Hepatocyte (in vitro differentiated cells): Measurements from ENCODE around the gene MX1. TPM values are rescaled to one million over a fixed set of nuclear protein-coding genes. Genes with fewer than 3 reads are reported as not detected.

Experiments
- DNase-seq: peaks from one replicate; pipeline ENCODE4 v3.0.0-alpha.2; 2016; ENCODE audit warnings: low spot score
- H2AFZ ChIP-seq: fragments of 200-600 bp; sonication (generic); 2 replicates; pipeline ENCODE4 v1.6.0; 2016; ENCODE audit warnings: antibody characterized with exemption, mild to moderate bottlenecking
- H3K27ac ChIP-seq: fragments of 200-600 bp; sonication (generic); 2 replicates; pipeline ENCODE4 v1.5.1; 2016; ENCODE audit warnings: mild to moderate bottlenecking
- H3K27me3 ChIP-seq: fragments of 200-600 bp; sonication (generic); 2 replicates; pipeline ENCODE4 v1.6.1; 2016
- H3K36me3 ChIP-seq: fragments of 200-600 bp; sonication (generic); replicated peaks from 2 replicates; pipeline ENCODE4 v1.5.1; 2016; ENCODE audit warnings: low read depth; ENCODE audit not compliant: insufficient read depth
- H3K4me1 ChIP-seq: fragments of 200-600 bp; sonication (generic); 2 replicates; pipeline ENCODE4 v1.5.1; 2016; ENCODE audit warnings: mild to moderate bottlenecking, moderate library complexity; ENCODE audit not compliant: insufficient read depth
- H3K4me2 ChIP-seq: fragments of 200-600 bp; sonication (generic); 2 replicates; pipeline ENCODE4 v1.6.0; 2016
- H3K4me3 ChIP-seq: fragments of 200-600 bp; sonication (generic); 2 replicates; pipeline ENCODE4 v1.5.1; 2016; ENCODE audit warnings: mild to moderate bottlenecking
- H3K79me2 ChIP-seq: fragments of 200-600 bp; sonication (generic); 2 replicates; pipeline ENCODE4 v1.6.0; 2017; ENCODE audit warnings: mild to moderate bottlenecking
- H3K9me2 ChIP-seq: fragments of 200-600 bp; sonication (generic); replicated peaks from 2 replicates; pipeline ENCODE4 v1.6.0; 2017; ENCODE audit warnings: mild to moderate bottlenecking; ENCODE audit not compliant: insufficient read depth
- H3K9me3 ChIP-seq: fragments of 200-600 bp; sonication (generic); 2 replicates; pipeline ENCODE4 v1.5.1; 2016; ENCODE audit warnings: low read depth, mild to moderate bottlenecking
- H4K20me1 ChIP-seq: fragments of 200-600 bp; sonication (generic); 2 replicates; pipeline ENCODE4 v1.6.0; 2016; ENCODE audit warnings: mild to moderate bottlenecking; ENCODE audit not compliant: insufficient read depth, poor library complexity, severe bottlenecking
- CTCF ChIP-seq: fragments of 200-600 bp; sonication (generic); IDR thresholded peaks from 2 replicates; pipeline ENCODE4 v1.5.1; 2016; ENCODE audit warnings: antibody characterized with exemption, mild to moderate bottlenecking; ENCODE audit not compliant: poor library complexity
- EZH2 ChIP-seq: fragments of 200-600 bp; sonication (generic); IDR thresholded peaks from 2 replicates; pipeline ENCODE4 v1.6.1; 2016; ENCODE audit warnings: antibody characterized with exemption, mild to moderate bottlenecking, borderline replicate concordance
- EZH2phosphoT487 ChIP-seq: fragments of 200-600 bp; sonication (generic); IDR thresholded peaks from one replicate; pipeline ENCODE4 v1.6.1; 2018; ENCODE audit warnings: antibody characterized with exemption, mild to moderate bottlenecking, low read depth, moderate library complexity; ENCODE audit not compliant: unreplicated experiment, severe bottlenecking
- WGBS: methylation state at CpG from one replicate; pipeline ENCODE4 v1.1.6; 2016; ENCODE audit warnings: low lambda C conversion rate; ENCODE audit errors: missing lambda C conversion rate; 5-methylcytosine and 5-hydroxymethylcytosine counted together
- polyA plus RNA-seq: library from polyadenylated mRNA; unstranded; fragments of >200 nt; fragmentation: Nextera tagmentation; extraction: Ambion mirVana; gene quantifications from 2 replicates; pipeline ENCODE4 v1.2.1, GENCODE V29; 2016
- total RNA-seq: library from RNA; depleted of rRNA; stranded (reverse); fragments of >200 nt; gene quantifications from 2 replicates; pipeline ENCODE4 v1.2.3, GENCODE V29; 2014

MX1 gene
- total and polyA plus RNA-seq, 2 experiments from 2014 or later: 14.2 to 26.6 TPM

GRCh38 chr21:41407541-41408460 is 18.2 kb upstream of the MX1 start:
- Histone ChIP-seq H3K27me3 (no peaks in the 10 kb centered on the region), H4K20me1 (no peaks in the 10 kb centered on the region), H3K9me3 (no peaks in the 10 kb centered on the region), H3K27ac (no peak overlapping the region), H3K9me2 (no peaks in the 10 kb centered on the region), H3K36me3 (no peaks in the 10 kb centered on the region), H3K4me2 (no peak overlapping the region), H3K4me3 (no peak overlapping the region), H3K79me2 (no peaks in the 10 kb centered on the region), H2AFZ (no peak overlapping the region), H3K4me1 (no peaks in the 10 kb centered on the region)
- TF ChIP-seq EZH2 (no peak), CTCF (no peak), EZH2phosphoT487 (no peak)
- DNase-seq: no peak
- WGBS: 93% methylated on average over 24 of the region's 24 CpGs

- H3K36me3 ChIP-seq: no peaks in the 10 kb centered on the region
- H3K79me2 ChIP-seq: no peaks in the 10 kb centered on the region
- TF ChIP-seq CTCF: no peak
- no peak for TF ChIP-seq EZH2
- no peak for TF ChIP-seq EZH2phosphoT487
- no peak for DNase-seq
- no peaks in the 10 kb centered on the region for H4K20me1 ChIP-seq
- no peak overlapping the region for H3K4me2 ChIP-seq
- H3K4me3 ChIP-seq: no peak overlapping the region
- no peaks in the 10 kb centered on the region for H3K9me3 ChIP-seq
- H3K27me3 ChIP-seq: no peaks in the 10 kb centered on the region
- no peaks in the 10 kb centered on the region for H3K9me2 ChIP-seq
- no peak overlapping the region for H2AFZ ChIP-seq
- H3K4me1 ChIP-seq: no peaks in the 10 kb centered on the region
- H3K27ac ChIP-seq: no peak overlapping the region
- WGBS: 75% methylated on average over 1 of the region's 1 CpG
Measured at GRCh38 chr21:41410361-41410760, 15.7 kb upstream of the MX1 start.

- Histone ChIP-seq H3K9me3 (no peaks in the 10 kb centered on the region), H3K36me3 (no peaks in the 10 kb centered on the region), H4K20me1 (no peaks in the 10 kb centered on the region), H2AFZ (no peak overlapping the region), H3K27me3 (no peaks in the 10 kb centered on the region), H3K4me3 (no peak overlapping the region), H3K79me2 (no peaks in the 10 kb centered on the region), H3K27ac (no peak overlapping the region), H3K4me1 (no peaks in the 10 kb centered on the region), H3K9me2 (no peaks in the 10 kb centered on the region), H3K4me2 (no peak overlapping the region)
- no peak for TF ChIP-seq EZH2
- 87% methylated on average over 5 of the region's 5 CpGs for WGBS
- DNase-seq: no peak
Measured at GRCh38 chr21:41410767-41411448, 15.1 kb upstream of the MX1 start.
